Stimulated activated CD4-positive, alpha-beta T cell treated with anti-CD3 and anti-CD28 coated beads, TNF-alpha, amount 100 ng/mL, for 4 hours (primary cell): Measurements from ENCODE around the gene TGIF2LY.
"Not testable (repeated sequence)": the region's sequence is repeated elsewhere in the genome, so short reads cannot be mapped to it uniquely, and the experiment has no call there.

Experiments used
- DNase-seq, 3 experiments: peaks; one replicate each; pipeline ENCODE4 v3.0.0-alpha.2; 2020; ENCODE audit warnings: low read depth in 3 of 3

TGIF2LY gene

DNA sequence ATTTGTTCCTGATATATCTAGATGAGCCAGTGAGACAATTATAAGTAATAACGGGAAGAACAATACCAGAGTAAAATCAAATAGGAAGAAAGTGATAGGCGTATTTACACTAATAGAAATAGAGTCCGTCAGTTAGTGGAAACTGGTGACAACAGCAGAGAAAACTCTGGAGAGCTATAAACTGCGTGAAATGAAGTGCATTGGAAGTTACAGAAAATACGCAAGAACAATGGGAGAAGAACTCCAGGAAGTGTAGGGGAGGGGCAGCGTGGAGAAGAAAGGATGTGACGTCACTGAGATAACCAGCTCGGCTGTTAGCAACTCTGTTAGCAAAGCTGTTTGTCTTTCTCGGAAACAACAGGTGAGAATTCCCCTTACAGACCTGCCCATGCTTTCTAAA lies at the start of gene TGIF2LY:
Gene TGIF2LY (plus strand): TSS at position 301 of the 400 bp plus-strand sequence. CDS start 178 bp downstream, outside the sequence.
- not testable (repeated sequence) for DNase-seq
